GM19238 (cell line): ENCODE data around the gene FRYL.
A peak's percentile ranks its signal among the peaks of the same experiment; 100 is the strongest.
"Not testable (repeated sequence)": the region's sequence is repeated elsewhere in the genome, so short reads cannot be mapped to it uniquely, and the experiment has no call there.

Experiments used
- DNase-seq: peaks from one replicate; pipeline ENCODE4 v3.0.0; 2011; ENCODE audit warnings: low spot score; ENCODE audit not compliant: insufficient read length

FRYL gene

GRCh38 chr4:48779998-48780864, at the start of gene FRYL:
TSS of gene FRYL (minus strand) at chr4:48780279. CDS start at chr4:48634410, 145,869 bp downstream.
- peak; percentile 80 for DNase-seq

- DNase-seq, result no peak
Measured at GRCh38 chr4:48827622-48828021, 47.5 kb upstream of the FRYL start.

- not testable (repeated sequence) for DNase-seq
Measured at GRCh38 chr4:48821431-48821830, 41.4 kb upstream of the FRYL start.

GRCh38 chr4:48816971-48817370, 36.9 kb upstream of the FRYL start:
- no peak for DNase-seq

- DNase-seq, result not testable (repeated sequence)
Measured at GRCh38 chr4:48816297-48816696, 36.2 kb upstream of the FRYL start.

GRCh38 chr4:48815483-48815882, 35.4 kb upstream of the FRYL start:
- no peak for DNase-seq

GRCh38 chr4:48813964-48814363, 33.9 kb upstream of the FRYL start:
- DNase-seq, result no peak

GRCh38 chr4:48812866-48813265, 32.8 kb upstream of the FRYL start:
- DNase-seq, result no peak

- no peak for DNase-seq
Measured at GRCh38 chr4:48804584-48805301, 24.7 kb upstream of the FRYL start.

GRCh38 chr4:48801016-48801715, 21.1 kb upstream of the FRYL start:
- DNase-seq, result no peak

- DNase-seq, result not testable (repeated sequence)
Measured at GRCh38 chr4:48800155-48800554, 20.1 kb upstream of the FRYL start.

GRCh38 chr4:48799157-48799556, 19.1 kb upstream of the FRYL start:
- no peak for DNase-seq

GRCh38 chr4:48798117-48798516, 18.0 kb upstream of the FRYL start:
- DNase-seq, result no peak

- DNase-seq, result no peak
Measured at GRCh38 chr4:48796927-48797679, 17.0 kb upstream of the FRYL start.

GRCh38 chr4:48796191-48796926, 16.3 kb upstream of the FRYL start:
- no peak for DNase-seq

GRCh38 chr4:48795108-48795507, 15.0 kb upstream of the FRYL start:
- DNase-seq, result no peak

GRCh38 chr4:48792348-48793006, 12.4 kb upstream of the FRYL start:
- no peak for DNase-seq

GRCh38 chr4:48791313-48791712, 11.2 kb upstream of the FRYL start:
- no peak for DNase-seq

GRCh38 chr4:48790561-48790960, 10.5 kb upstream of the FRYL start:
- no peak for DNase-seq

GRCh38 chr4:48787056-48787455, 7.0 kb upstream of the FRYL start:
- DNase-seq, result no peak
